HepG2 (cell line): ENCODE results near the gene TMEM200A. TPM values are rescaled to one million over a fixed set of nuclear protein-coding genes. Genes with fewer than 3 reads are reported as not detected.

ENCODE experiments used
- ATAC-seq: fragments of 200-7000 bp; cut with Tn5 transposase; 3 replicates; pipeline ENCODE4 v1.9.1; 2020; ENCODE audit warnings: mild to moderate bottlenecking, moderate library complexity
- BruUV-seq: library from RNA; stranded (reverse); fragments of 400-500 nt; replicated peaks from 2 replicates; lab custom pipeline; 2021; lab: Mats Ljungman, UMichigan
- CTCF ChIA-PET: fragments of 300-600 bp; formaldehyde crosslinking; extraction: SDS; loops from one replicate; lab custom pipeline; 2021; ENCODE audit warnings: low total read pairs, inconsistent platforms, low intra/inter-chr PET ratio; lab: Yijun Ruan, JAX
- POLR2A ChIA-PET: fragments of 350-600 bp; sonication (Branson Sonifier 250); formaldehyde crosslinking; loops from one replicate; lab custom pipeline; 2020; ENCODE audit warnings: antibody characterized with exemption, inconsistent platforms; lab: Yijun Ruan, JAX
- DNase-seq: peaks from one replicate; pipeline ENCODE4 v3.0.0-alpha.2; 2015; ENCODE audit warnings: low spot score
- FAIRE-seq: peaks from 3 replicates; lab custom pipeline; 2011; peaks lifted over from hg19 to GRCh38; lab: Jason Lieb, UNC
- H2AFZ ChIP-seq: one replicate; pipeline ENCODE4 v1.6.1; 2011; ENCODE audit warnings: low read length, inconsistent platforms
- H3K27ac ChIP-seq: fragments of 300-600 bp; 3 replicates; pipeline ENCODE4 v1.8.0; 2011; ENCODE audit warnings: mixed run types, mild to moderate bottlenecking, mixed read lengths, low read length, inconsistent platforms; ENCODE audit not compliant: insufficient read depth; ENCODE audit errors: extremely low read length
- H3K27me3 ChIP-seq, 2 experiments: fragments of 200-600 bp in 1 of 2; 2 replicates in 1 of 2; 3 replicates in 1 of 2; pipeline versions ENCODE4 v1.6.0 to v1.8.0; 2011; ENCODE audit warnings: low read length in 2 of 2, mild to moderate bottlenecking in 2 of 2, moderate library complexity in 2 of 2, inconsistent platforms in 1 of 2; ENCODE audit not compliant: insufficient read depth in 2 of 2, control insufficient read depth in 1 of 2
- H3K36me3 ChIP-seq, 2 experiments: fragments of 200-600 bp in 1 of 2; replicated peaks in 1 of 2; 2 replicates in 1 of 2; 3 replicates in 1 of 2; pipeline versions ENCODE4 v1.5.1 to v1.8.0; 2011; ENCODE audit warnings: low read length in 2 of 2, inconsistent platforms in 1 of 2; ENCODE audit not compliant: insufficient read depth in 2 of 2, control insufficient read depth in 1 of 2
- H3K4me1 ChIP-seq: 2 replicates; pipeline ENCODE4 v1.5.1; 2012; ENCODE audit warnings: low read length, inconsistent platforms; ENCODE audit not compliant: insufficient read depth
- H3K4me2 ChIP-seq: 2 replicates; pipeline ENCODE4 v1.6.0; 2011; ENCODE audit warnings: low read depth, low read length, inconsistent platforms
- H3K4me3 ChIP-seq, 3 experiments: fragments of 200-600 bp in 1 of 3; sonication (generic), shearing (Covaris generic) in 1 of 3; replicated peaks in 1 of 3; 2 replicates each; pipeline ENCODE4 v1.5.1; 2011 to 2016; ENCODE audit warnings: low read length in 3 of 3, inconsistent platforms in 2 of 3, low read depth in 2 of 3, mild to moderate bottlenecking in 2 of 3, control low read depth in 1 of 3, mixed read lengths in 1 of 3; ENCODE audit not compliant: insufficient read depth in 1 of 3
- H3K79me2 ChIP-seq: one replicate; pipeline ENCODE4 v1.6.1; 2011; ENCODE audit warnings: low read length, inconsistent platforms; ENCODE audit not compliant: insufficient read depth
- H3K9ac ChIP-seq: 2 replicates; pipeline ENCODE4 v1.6.0; 2011; ENCODE audit warnings: mild to moderate bottlenecking, low read depth, low read length, inconsistent platforms; ENCODE audit not compliant: insufficient read depth
- H3K9me3 ChIP-seq: 2 replicates; pipeline ENCODE4 v1.5.1; 2012; ENCODE audit warnings: mild to moderate bottlenecking, low read length
- H4K20me1 ChIP-seq: 2 replicates; pipeline ENCODE4 v1.6.0; 2011; ENCODE audit warnings: inconsistent platforms, mild to moderate bottlenecking, low read length, moderate library complexity; ENCODE audit not compliant: insufficient read depth
- BCL6 ChIP-seq: IDR thresholded peaks from 2 replicates; pipeline ENCODE4 v1.6.1; 2016; ENCODE audit warnings: missing genetic modification reagents, missing compliant biosample characterization
- ESRRA ChIP-seq: sonication (generic); formaldehyde crosslinking; IDR thresholded peaks from 2 replicates; pipeline ENCODE4 v1.5.1; 2020; ENCODE audit warnings: mild to moderate bottlenecking, low read depth, missing genetic modification reagents
- FIP1L1 ChIP-seq: fragments of 200-400 bp; formaldehyde crosslinking; IDR thresholded peaks from 2 replicates; pipeline ENCODE4 v1.6.1; 2018; ENCODE audit warnings: low read depth, mild to moderate bottlenecking, low read length, moderate library complexity, borderline replicate concordance; ENCODE audit not compliant: insufficient read depth
- HOXD1 ChIP-seq: sonication (generic); formaldehyde crosslinking; IDR thresholded peaks from 2 replicates; pipeline ENCODE4 v1.5.0; 2020; ENCODE audit warnings: missing genetic modification reagents
- KAT8 ChIP-seq: IDR thresholded peaks from 2 replicates; pipeline ENCODE4 v1.6.1; 2016; ENCODE audit warnings: missing genetic modification reagents, missing compliant biosample characterization
- KDM5B ChIP-seq: sonication (generic); formaldehyde crosslinking; IDR thresholded peaks from 2 replicates; pipeline ENCODE4 v1.4.0; 2020; ENCODE audit warnings: missing genetic modification reagents, mild to moderate bottlenecking, borderline replicate concordance
- ONECUT2 ChIP-seq: sonication (generic); formaldehyde crosslinking; IDR thresholded peaks from 2 replicates; pipeline ENCODE4 v1.4.0; 2020; ENCODE audit warnings: missing genetic modification reagents
- ZFP41 ChIP-seq: sonication (generic); formaldehyde crosslinking; IDR thresholded peaks from 2 replicates; pipeline ENCODE4 v1.4.0; 2020; ENCODE audit warnings: mild to moderate bottlenecking, missing genetic modification reagents, borderline replicate concordance
- ZFP82 ChIP-seq: sonication (generic); formaldehyde crosslinking; IDR thresholded peaks from 2 replicates; pipeline ENCODE4 v1.5.1; 2020; ENCODE audit warnings: mild to moderate bottlenecking, missing genetic modification reagents, borderline replicate concordance
- ZNF207 ChIP-seq: fragments of 450-650 bp; IDR thresholded peaks from 2 replicates; pipeline ENCODE4 v1.6.1; 2016; ENCODE audit warnings: antibody characterized with exemption, borderline replicate concordance
- ZNF292 ChIP-seq: sonication (generic); formaldehyde crosslinking; IDR thresholded peaks from 2 replicates; pipeline ENCODE4 v1.8.1; 2022; ENCODE audit warnings: mild to moderate bottlenecking, low read depth, missing genetic modification reagents, borderline replicate concordance
- ZNF543 ChIP-seq: sonication (generic); formaldehyde crosslinking; IDR thresholded peaks from 2 replicates; pipeline ENCODE4 v1.4.0; 2020; ENCODE audit warnings: mild to moderate bottlenecking, missing genetic modification reagents
- ZNF605 ChIP-seq: sonication (generic); formaldehyde crosslinking; IDR thresholded peaks from 2 replicates; pipeline ENCODE4 v1.8.0; 2022; ENCODE audit warnings: mild to moderate bottlenecking, missing genetic modification reagents
- ZNF670 ChIP-seq: sonication (generic); formaldehyde crosslinking; IDR thresholded peaks from 2 replicates; pipeline ENCODE4 v1.8.0; 2022; ENCODE audit warnings: mild to moderate bottlenecking, missing genetic modification reagents, borderline replicate concordance
- WGBS: methylation state at CpG from one replicate; pipeline ENCODE4 v1.1.6; 2017; ENCODE audit warnings: low lambda C conversion rate; 5-methylcytosine and 5-hydroxymethylcytosine counted together
- in situ Hi-C: cut with HindIII; loops from 2 replicates; pipeline ENCODE4 v1.10.0; 2017; ENCODE audit warnings: low pct_unique_long_range_greater_than_20kb; ENCODE audit not compliant: extremely low pct_ligation_motif_present
- intact Hi-C: fragments of 100-400 bp; cut with micrococcal nuclease; formaldehyde crosslinking; loops from one replicate; pipeline ENCODE4 v1.10.0; 2022; ENCODE audit not compliant: unreplicated experiment
- polyA plus RNA-seq, 8 experiments: library from polyadenylated mRNA; depleted of rRNA in 3 of 8; stranded (reverse) in 7 of 8; unstranded in 1 of 8; fragments of >200 nt; fragmentation: Illumina TruSeq in 4 of 8; extraction: Trizol in 4 of 8; gene quantifications; 2 replicates each; pipeline versions ENCODE4 v1.2.1 to v1.2.3, GENCODE V29; 2011 to 2016; ENCODE audit warnings: low read depth in 4 of 8, missing spikeins in 1 of 8, mixed read lengths in 1 of 8; ENCODE audit not compliant: insufficient read depth in 1 of 8
- total RNA-seq, 5 experiments: library from RNA; depleted of rRNA; stranded (reverse); fragments of >200 nt; fragmentation: Illumina TruSeq; extraction: Trizol; gene quantifications; 2 replicates each; pipeline ENCODE4 v1.2.3, GENCODE V29; 2016; ENCODE audit warnings: low read depth in 1 of 5
- TF ChIP-seq, protein P1 (sequence below): sonication (generic); formaldehyde crosslinking; IDR thresholded peaks from 2 replicates; pipeline ENCODE4 v1.5.0; 2020; ENCODE audit warnings: mild to moderate bottlenecking, missing genetic modification reagents
- TF ChIP-seq, protein P2 (sequence below): sonication (generic); formaldehyde crosslinking; conservative IDR thresholded peaks from 2 replicates; pipeline ENCODE4 v1.8.1; 2023; ENCODE audit warnings: missing genetic modification reagents

The TMEM200A gene
- total and polyA plus RNA-seq, 2 of the 13 experiments (the other 11 are each of a cell fraction or from before 2014, with no cell fraction given), result 0.34 TPM; not detected in 1

DNA sequence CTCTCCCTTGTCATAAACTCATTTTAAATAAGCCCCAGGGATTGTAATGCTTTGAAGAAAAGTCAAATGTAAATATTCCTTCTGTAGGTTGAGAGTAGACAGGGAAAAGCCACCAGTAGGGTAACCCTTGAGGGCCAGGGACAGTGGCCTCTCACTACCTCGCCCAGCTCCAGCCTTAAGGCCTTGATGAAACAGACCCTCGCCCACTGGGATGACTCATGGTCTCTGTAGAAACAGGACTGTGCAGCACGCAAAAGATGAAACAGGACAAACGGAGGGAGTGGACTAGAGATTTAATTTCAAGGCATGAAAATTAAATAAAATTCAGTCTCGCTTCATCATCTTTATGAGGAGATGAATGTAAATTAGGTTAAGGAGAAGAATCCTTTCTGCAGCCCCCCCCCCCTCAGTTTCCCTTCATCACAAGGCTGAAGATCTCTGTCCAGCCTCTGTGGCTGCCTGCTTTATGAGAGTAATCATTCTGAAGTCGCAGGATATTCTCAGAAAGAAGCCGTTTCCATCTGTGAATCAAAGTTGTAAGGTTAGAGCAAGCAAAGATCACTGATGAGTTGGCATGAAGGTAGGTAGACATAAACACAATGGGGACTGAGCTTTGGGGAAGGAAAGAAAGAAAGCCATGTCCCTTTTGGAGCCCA, 60.4 kb downstream of the TMEM200A start:
- in situ Hi-C loops (no loop called here), intact Hi-C loops (no loop called here)
- ChIA-PET POLR2A (no interaction called here), CTCF (no interaction called here)
- no peak for DNase-seq
- no peak for TF ChIP-seq ZNF207
- TF ChIP-seq ZNF292 (CRISPR knock-in tag), result no peak
- no peak for TF ChIP-seq KDM5B (CRISPR knock-in tag)
- TF ChIP-seq BCL6 (CRISPR knock-in tag), result no peak
- no peak for TF ChIP-seq ONECUT2
- TF ChIP-seq ZNF605, result no peak
- no peak for TF ChIP-seq ZFP82 (CRISPR knock-in tag)
- no peak for TF ChIP-seq ZFP41 (CRISPR knock-in tag)
- no peak for TF ChIP-seq HOXD1 (CRISPR knock-in tag)
- TF ChIP-seq FIP1L1, result no peak
- TF ChIP-seq ESRRA (CRISPR knock-in tag), result no peak
- TF ChIP-seq ZNF670, result no peak
- TF ChIP-seq, protein P1, sequence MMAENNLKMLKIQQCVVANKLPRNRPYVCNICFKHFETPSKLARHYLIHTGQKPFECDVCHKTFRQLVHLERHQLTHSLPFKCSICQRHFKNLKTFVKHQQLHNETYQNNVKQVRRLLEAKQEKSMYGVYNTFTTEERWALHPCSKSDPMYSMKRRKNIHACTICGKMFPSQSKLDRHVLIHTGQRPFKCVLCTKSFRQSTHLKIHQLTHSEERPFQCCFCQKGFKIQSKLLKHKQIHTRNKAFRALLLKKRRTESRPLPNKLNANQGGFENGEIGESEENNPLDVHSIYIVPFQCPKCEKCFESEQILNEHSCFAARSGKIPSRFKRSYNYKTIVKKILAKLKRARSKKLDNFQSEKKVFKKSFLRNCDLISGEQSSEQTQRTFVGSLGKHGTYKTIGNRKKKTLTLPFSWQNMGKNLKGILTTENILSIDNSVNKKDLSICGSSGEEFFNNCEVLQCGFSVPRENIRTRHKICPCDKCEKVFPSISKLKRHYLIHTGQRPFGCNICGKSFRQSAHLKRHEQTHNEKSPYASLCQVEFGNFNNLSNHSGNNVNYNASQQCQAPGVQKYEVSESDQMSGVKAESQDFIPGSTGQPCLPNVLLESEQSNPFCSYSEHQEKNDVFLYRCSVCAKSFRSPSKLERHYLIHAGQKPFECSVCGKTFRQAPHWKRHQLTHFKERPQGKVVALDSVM (CRISPR knock-in tag), result no peak
- TF ChIP-seq, protein P2, sequence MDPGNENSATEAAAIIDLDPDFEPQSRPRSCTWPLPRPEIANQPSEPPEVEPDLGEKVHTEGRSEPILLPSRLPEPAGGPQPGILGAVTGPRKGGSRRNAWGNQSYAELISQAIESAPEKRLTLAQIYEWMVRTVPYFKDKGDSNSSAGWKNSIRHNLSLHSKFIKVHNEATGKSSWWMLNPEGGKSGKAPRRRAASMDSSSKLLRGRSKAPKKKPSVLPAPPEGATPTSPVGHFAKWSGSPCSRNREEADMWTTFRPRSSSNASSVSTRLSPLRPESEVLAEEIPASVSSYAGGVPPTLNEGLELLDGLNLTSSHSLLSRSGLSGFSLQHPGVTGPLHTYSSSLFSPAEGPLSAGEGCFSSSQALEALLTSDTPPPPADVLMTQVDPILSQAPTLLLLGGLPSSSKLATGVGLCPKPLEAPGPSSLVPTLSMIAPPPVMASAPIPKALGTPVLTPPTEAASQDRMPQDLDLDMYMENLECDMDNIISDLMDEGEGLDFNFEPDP (CRISPR knock-in tag), result no peak
- no peak for TF ChIP-seq ZNF543 (CRISPR knock-in tag)
- TF ChIP-seq KAT8 (CRISPR knock-in tag), result no peak
- H3K9ac ChIP-seq, result no peak overlapping the region
- H3K79me2 ChIP-seq, result no peaks in the 10 kb centered on the region
- no peak overlapping the region for H3K4me3 ChIP-seq
- H4K20me1 ChIP-seq, result no peaks in the 10 kb centered on the region
- no peaks in the 10 kb centered on the region for H3K9me3 ChIP-seq
- no peak overlapping the region for H2AFZ ChIP-seq
- H3K4me2 ChIP-seq, result no peak overlapping the region
- FAIRE-seq, result no peak
- H3K36me3 ChIP-seq, result no peaks in the 10 kb centered on the region
- WGBS, result 30% methylated on average over 7 of the region's 7 CpGs
- H3K27me3 ChIP-seq, result no peaks in the 10 kb centered on the region
- BruUV-seq, result no TSS peak
- no peak overlapping the region for H3K27ac ChIP-seq
- no peaks in the 10 kb centered on the region for H3K4me1 ChIP-seq
- ATAC-seq, result no peak
